ENCODE results near the gene LRRC51. TPM values are rescaled to one million over a fixed set of nuclear protein-coding genes. Genes with fewer than 3 reads are reported as not detected.

Gene LRRC51
- total RNA-seq, 1 experiment from 2014 or later, result 18.3 TPM

DNA sequence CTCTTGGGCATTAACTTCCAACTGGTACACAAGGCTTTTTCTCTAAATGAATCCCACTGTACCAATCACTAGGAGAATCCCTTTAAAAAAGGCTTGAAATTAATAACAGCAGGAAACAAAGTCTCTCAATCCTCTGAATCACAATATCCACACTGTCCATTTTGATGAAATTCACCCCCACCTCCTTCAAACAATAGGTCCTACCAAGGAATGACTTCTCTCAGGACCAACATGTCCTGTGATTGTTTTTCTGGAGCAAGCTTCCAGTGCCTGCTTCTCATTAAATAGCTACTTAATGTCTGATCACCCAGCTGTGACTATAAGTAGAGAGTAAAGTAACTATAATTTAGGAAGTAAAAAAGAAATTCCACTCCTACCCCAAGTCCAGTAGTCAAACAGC is 13.4 kb upstream of the LRRC51 start:
- no peak for DNase-seq (ENCODE audit: low read depth, low spot score)
- in situ Hi-C loops (cut with HindIII; ENCODE audit: low pct_unique_long_range_greater_than_20kb, low sequenced_read_pairs), result no loop called here

DNA sequence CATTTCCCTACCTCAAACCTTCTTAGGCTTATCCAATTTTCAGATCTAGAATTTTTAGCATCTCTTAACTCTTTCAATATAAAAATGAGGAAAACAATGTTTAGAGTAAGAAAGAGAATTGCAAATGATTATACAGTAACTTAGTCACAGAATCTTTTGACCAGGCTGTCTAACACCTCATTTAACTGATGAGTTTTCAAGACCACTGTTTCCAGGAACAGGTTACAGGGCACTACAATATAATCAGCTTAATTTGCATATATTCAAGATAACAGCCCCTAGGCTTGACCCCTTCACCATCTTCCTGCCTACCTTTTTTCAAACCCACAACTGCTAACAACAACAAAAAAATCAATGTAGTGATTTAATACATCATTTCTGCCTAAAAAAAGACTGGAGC is 13.0 kb upstream of the LRRC51 start:
- DNase-seq (ENCODE audit: low read depth, low spot score), result no peak
- in situ Hi-C loops (cut with HindIII; ENCODE audit: low pct_unique_long_range_greater_than_20kb, low sequenced_read_pairs), result no loop called here

GRCh38 chr11:72069200-72069599 is 11.4 kb upstream of the LRRC51 start:
- in situ Hi-C loops (cut with HindIII; ENCODE audit: low pct_unique_long_range_greater_than_20kb, low sequenced_read_pairs), result no loop called here
- no peak for DNase-seq (ENCODE audit: low read depth, low spot score)

DNA sequence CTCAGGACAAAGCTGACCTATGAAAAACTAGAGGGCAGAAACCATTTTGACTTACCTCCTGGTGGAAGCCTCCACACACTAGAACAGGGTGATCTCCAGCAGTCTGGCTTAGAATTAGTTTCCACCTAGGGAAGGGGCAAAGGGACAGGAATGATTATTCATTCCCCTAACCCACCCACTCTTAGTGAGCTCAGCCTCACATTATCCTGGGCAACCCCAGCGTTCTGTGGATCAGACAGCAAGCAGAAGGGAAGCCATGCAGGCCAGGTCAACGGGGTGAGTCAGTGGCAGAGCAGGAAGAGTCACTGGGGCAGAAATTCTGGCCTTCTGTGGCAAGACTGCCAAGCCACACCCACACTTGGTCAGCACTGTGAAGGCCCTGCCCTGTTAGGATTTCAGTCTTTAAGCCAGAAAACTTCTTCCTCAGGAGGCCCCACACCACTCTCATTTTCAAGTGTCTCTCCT is 10.8 kb upstream of the LRRC51 start:
- in situ Hi-C loops (cut with HindIII; ENCODE audit: low pct_unique_long_range_greater_than_20kb, low sequenced_read_pairs), result no loop called here
- DNase-seq (ENCODE audit: low read depth, low spot score), result peak; percentile 73

DNA sequence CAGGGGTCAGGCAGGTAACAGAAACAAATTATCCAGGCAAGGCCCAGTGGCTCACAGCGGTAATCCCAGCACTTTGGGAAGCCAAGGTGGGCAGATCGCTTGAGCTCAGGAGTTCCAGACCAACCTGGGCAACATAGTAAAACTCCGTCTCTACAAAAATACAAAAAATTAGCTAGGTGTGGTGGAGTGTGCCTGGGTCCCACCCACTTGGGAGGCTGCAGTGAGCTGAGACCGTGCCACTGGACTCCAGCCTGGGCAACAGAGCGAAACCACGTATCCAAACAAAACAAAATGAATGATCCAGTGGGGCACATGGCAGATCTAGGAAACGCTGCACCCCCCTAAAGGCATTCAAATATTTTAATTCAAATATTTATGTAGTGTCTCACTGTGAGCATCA is 10.2 kb upstream of the LRRC51 start:
- in situ Hi-C loops (cut with HindIII; ENCODE audit: low pct_unique_long_range_greater_than_20kb, low sequenced_read_pairs), result no loop called here
- no peak for DNase-seq (ENCODE audit: low read depth, low spot score)

DNA sequence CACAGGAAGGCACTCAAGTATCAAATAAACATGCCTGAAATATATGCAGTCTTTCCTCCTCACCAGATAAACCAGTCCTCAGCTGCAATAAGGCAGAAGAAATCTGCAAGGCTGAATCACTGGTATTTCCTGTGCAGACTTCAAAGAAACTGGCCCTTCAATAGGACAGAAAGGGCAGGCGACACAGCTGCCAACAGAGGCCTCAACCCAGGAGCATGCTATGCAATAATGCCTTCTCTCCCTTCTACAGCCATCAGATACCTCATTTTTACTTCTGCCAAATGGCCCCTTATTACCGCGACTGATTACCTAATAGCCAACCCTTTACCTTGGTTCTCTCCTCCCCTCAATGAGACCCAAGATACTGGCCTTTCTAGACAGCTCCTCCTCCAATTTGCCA is 8.3 kb upstream of the LRRC51 start:
- in situ Hi-C loops (cut with HindIII; ENCODE audit: low pct_unique_long_range_greater_than_20kb, low sequenced_read_pairs), result no loop called here
- DNase-seq (ENCODE audit: low read depth, low spot score), result no peak

- in situ Hi-C loops (cut with HindIII; ENCODE audit: low pct_unique_long_range_greater_than_20kb, low sequenced_read_pairs), result no loop called here
- peak; percentile 66 for DNase-seq (ENCODE audit: low read depth, low spot score)
Measured at GRCh38 chr11:72075109-72075508, 5.5 kb upstream of the LRRC51 start.

GRCh38 chr11:72075756-72076155 is 4.9 kb upstream of the LRRC51 start:
- no peak for DNase-seq (ENCODE audit: low read depth, low spot score)
- in situ Hi-C loops (cut with HindIII; ENCODE audit: low pct_unique_long_range_greater_than_20kb, low sequenced_read_pairs), result no loop called here

- in situ Hi-C loops (cut with HindIII; ENCODE audit: low pct_unique_long_range_greater_than_20kb, low sequenced_read_pairs), result no loop called here
Measured at GRCh38 chr11:72078477-72078876, 2.2 kb upstream of the LRRC51 start.

DNA sequence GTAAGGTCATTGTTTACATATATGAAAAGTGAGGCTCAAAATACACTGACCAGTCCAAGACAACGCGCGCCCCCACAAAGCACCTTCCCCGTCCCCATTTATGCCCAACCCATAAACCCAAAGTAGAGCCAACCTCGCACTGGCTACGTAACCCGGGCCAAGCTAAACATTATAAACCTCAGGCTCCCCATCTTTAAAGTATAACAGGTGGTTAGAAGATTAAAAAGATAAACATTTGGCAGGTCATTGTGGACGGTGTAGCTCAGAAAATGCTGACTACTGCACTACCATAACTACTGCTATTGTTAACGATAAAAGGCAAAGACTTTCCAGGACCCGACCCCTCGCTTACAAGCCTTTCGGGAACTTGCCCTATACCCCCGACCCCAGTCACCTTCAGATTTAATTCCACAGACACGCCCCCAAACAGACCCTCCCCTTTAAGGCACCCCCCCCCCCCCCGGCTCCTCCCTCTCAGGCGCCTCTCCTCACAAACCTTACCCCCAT is 778 bp upstream of the LRRC51 start:
- no peak for DNase-seq (ENCODE audit: low read depth, low spot score)
- in situ Hi-C loops (cut with HindIII; ENCODE audit: low pct_unique_long_range_greater_than_20kb, low sequenced_read_pairs), result no loop called here

More at GRCh38 chr11:72078477-72078876, 2.2 kb upstream of the LRRC51 start:
- no peak for DNase-seq (ENCODE audit: low read depth, low spot score)

DNA sequence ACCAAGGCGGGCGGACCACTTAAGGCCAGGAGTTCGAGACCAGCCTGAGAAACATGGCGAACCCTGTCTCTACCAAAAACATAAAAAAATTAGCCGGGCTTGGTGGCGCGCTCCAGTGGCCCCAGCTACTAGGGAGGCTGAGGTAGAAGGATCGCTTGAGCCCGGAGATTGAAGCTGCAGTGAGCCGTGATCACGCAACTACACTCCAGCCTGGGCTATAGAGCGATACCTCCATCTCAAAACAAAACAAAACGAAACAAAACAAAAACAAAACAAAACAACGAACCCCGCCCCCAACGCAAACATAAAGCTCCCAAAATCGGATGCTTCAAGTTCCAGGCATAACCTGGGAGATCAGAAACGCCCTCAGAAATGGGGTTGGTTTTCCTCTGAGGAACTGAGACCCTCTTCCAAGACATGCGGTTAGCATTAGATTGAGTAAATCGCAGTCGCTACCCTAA is 564 bp downstream of the LRRC51 start:
- no peak for DNase-seq (ENCODE audit: low read depth, low spot score)
- in situ Hi-C loops (cut with HindIII; ENCODE audit: low pct_unique_long_range_greater_than_20kb, low sequenced_read_pairs), result no loop called here

- DNase-seq (ENCODE audit: low read depth, low spot score), result no peak
- in situ Hi-C loops (cut with HindIII; ENCODE audit: low pct_unique_long_range_greater_than_20kb, low sequenced_read_pairs), result no loop called here
Measured at GRCh38 chr11:72081821-72082453, 1.3 kb downstream of the LRRC51 start.

GRCh38 chr11:72083414-72083813 is 2.8 kb downstream of the LRRC51 start:
- DNase-seq (ENCODE audit: low read depth, low spot score), result no peak
- in situ Hi-C loops (cut with HindIII; ENCODE audit: low pct_unique_long_range_greater_than_20kb, low sequenced_read_pairs), result no loop called here

GRCh38 chr11:72084076-72084475 is 3.4 kb downstream of the LRRC51 start:
- in situ Hi-C loops (cut with HindIII; ENCODE audit: low pct_unique_long_range_greater_than_20kb, low sequenced_read_pairs), result no loop called here
- DNase-seq (ENCODE audit: low read depth, low spot score), result no peak

DNA sequence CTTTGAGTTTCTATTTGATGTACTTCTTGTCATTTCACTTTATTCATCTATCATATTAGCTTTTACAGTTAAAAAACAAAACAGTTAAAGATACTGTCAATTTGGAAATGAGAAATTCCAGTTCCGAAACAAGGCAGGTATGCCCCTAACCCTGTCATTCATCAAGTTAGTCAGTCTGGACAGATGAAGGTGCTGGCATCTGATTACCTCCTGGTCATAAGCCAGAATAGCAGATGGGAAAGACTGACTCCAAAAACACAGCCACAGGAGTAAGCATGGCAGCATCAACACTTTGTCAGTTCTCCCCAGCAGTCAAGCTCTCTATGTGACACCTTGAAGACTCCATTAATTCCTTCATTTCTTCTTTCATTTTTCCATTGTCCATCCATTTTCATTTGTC is 4.3 kb downstream of the LRRC51 start:
- DNase-seq (ENCODE audit: low read depth, low spot score), result no peak
- in situ Hi-C loops (cut with HindIII; ENCODE audit: low pct_unique_long_range_greater_than_20kb, low sequenced_read_pairs), result no loop called here

DNA sequence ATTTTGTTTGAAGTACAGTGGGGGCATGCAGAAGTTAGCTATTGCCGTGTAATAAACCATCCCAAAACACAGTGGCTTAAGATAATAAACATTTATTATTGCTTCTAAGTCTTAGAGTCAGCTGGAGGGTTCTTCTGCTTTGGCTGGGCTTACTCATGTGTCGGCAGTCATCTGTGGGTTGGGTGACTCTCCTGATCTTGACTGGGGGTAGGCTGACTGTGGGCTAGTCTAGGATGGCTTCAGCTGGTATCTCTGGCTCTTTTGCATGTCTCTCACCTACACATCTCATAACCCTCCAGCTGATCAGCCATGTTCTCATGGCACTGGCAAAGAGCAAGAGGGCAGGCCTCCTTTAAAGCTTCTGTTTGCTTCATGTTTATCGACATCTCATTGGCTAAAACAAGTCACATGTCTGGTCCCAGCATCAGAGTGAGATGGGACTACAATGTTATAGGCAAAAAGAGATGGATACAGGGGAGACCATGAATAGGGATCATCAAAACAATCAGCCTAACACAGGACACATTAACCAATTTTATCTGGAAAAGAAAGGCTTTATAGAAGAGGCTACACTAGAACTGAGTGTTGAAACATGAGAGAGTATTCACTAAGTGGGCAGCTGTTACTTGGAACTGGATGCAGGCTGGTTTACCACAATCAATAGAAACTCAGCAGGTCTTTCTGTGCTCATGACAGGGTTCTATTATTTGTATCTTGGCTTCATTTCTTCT is 5.1 kb downstream of the LRRC51 start:
- in situ Hi-C loops (cut with HindIII; ENCODE audit: low pct_unique_long_range_greater_than_20kb, low sequenced_read_pairs), result no loop called here
- DNase-seq (ENCODE audit: low read depth, low spot score), result peak; percentile 90

GRCh38 chr11:72088076-72088808 is 7.6 kb downstream of the LRRC51 start:
- in situ Hi-C loops (cut with HindIII; ENCODE audit: low pct_unique_long_range_greater_than_20kb, low sequenced_read_pairs), result no loop called here
- no peak for DNase-seq (ENCODE audit: low read depth, low spot score)

- DNase-seq (ENCODE audit: low read depth, low spot score), result peak; percentile 95
- in situ Hi-C loops (cut with HindIII; ENCODE audit: low pct_unique_long_range_greater_than_20kb, low sequenced_read_pairs), result no loop called here
Measured at GRCh38 chr11:72091292-72091691, 10.6 kb downstream of the LRRC51 start.
